Transverse colon (tissue), 3 donors: Measurements from ENCODE around the gene TAC3.

Source experiments
- CTCF ChIP-seq, 5 experiments: fragments of 200-600 bp in 3 of 5; fragments of 450-650 bp in 2 of 5; sonication (generic) in 3 of 5; IDR thresholded peaks; 1 replicate in 2 of 5; 2 replicates in 3 of 5; pipeline ENCODE4 v1.5.1; 2016 to 2017; ENCODE audit warnings: antibody characterized with exemption in 5 of 5, inconsistent platforms in 3 of 5, mild to moderate bottlenecking in 2 of 5, moderate library complexity in 1 of 5
- POLR2A ChIP-seq: fragments of 450-650 bp; IDR thresholded peaks from one replicate; pipeline ENCODE4 v1.6.1; 2016; ENCODE audit warnings: antibody characterized with exemption, mild to moderate bottlenecking, moderate library complexity

GRCh38 chr12:56995201-56995929 is 21.0 kb downstream of the TAC3 start:
- TF ChIP-seq CTCF (IDR thresholded peaks at IDR 0.05) (no peak), POLR2A (no peak)
